HEK293 (cell line): ENCODE data around the gene NT5M.
A peak's percentile ranks its signal among the peaks of the same experiment; 100 is the strongest.

ENCODE experiments used
- CTCF ChIP-seq: fragments of 450-650 bp; formaldehyde crosslinking; IDR thresholded peaks from 2 replicates; pipeline ENCODE4 v1.5.1; 2016; ENCODE audit warnings: missing biosample characterization, missing genetic modification characterization
- MZF1 ChIP-seq: fragments of 450-650 bp; formaldehyde crosslinking; IDR thresholded peaks from 2 replicates; pipeline ENCODE4 v1.5.1; 2017; ENCODE audit warnings: missing biosample characterization, missing genetic modification characterization, borderline replicate concordance
- SCRT1 ChIP-seq: fragments of 450-650 bp; formaldehyde crosslinking; IDR thresholded peaks from 2 replicates; pipeline ENCODE4 v1.5.1; 2016; ENCODE audit warnings: missing biosample characterization, missing genetic modification characterization, borderline replicate concordance
- ZBTB10 ChIP-seq: fragments of 450-650 bp; formaldehyde crosslinking; IDR thresholded peaks from 2 replicates; pipeline ENCODE4 v1.5.1; 2016; ENCODE audit warnings: missing biosample characterization, missing genetic modification characterization
- ZBTB7A ChIP-seq: fragments of 450-650 bp; formaldehyde crosslinking; IDR thresholded peaks from 2 replicates; pipeline ENCODE4 v1.5.1; 2016; ENCODE audit warnings: low read depth, missing biosample characterization, missing genetic modification characterization
- ZBTB8A ChIP-seq: fragments of 450-650 bp; formaldehyde crosslinking; IDR thresholded peaks from 2 replicates; pipeline ENCODE4 v1.5.1; 2016; ENCODE audit warnings: missing biosample characterization, missing genetic modification characterization
- ZNF121 ChIP-seq: fragments of 450-650 bp; formaldehyde crosslinking; IDR thresholded peaks from 2 replicates; pipeline ENCODE4 v1.5.1; 2016; ENCODE audit warnings: missing biosample characterization, missing genetic modification characterization
- ZNF133 ChIP-seq: fragments of 450-650 bp; formaldehyde crosslinking; IDR thresholded peaks from 2 replicates; pipeline ENCODE4 v1.5.1; 2016; ENCODE audit warnings: missing biosample characterization, missing genetic modification characterization
- ZNF157 ChIP-seq: fragments of 450-650 bp; formaldehyde crosslinking; IDR thresholded peaks from 2 replicates; pipeline ENCODE4 v1.5.1; 2016; ENCODE audit warnings: missing biosample characterization, missing genetic modification characterization
- ZNF16 ChIP-seq: fragments of 450-650 bp; formaldehyde crosslinking; IDR thresholded peaks from 2 replicates; pipeline ENCODE4 v1.5.1; 2016; ENCODE audit warnings: low read depth, missing biosample characterization, missing genetic modification characterization
- ZNF2 ChIP-seq: fragments of 450-650 bp; formaldehyde crosslinking; IDR thresholded peaks from 2 replicates; pipeline ENCODE4 v1.5.1; 2016; ENCODE audit warnings: missing biosample characterization, missing genetic modification characterization
- ZNF221 ChIP-seq: fragments of 450-650 bp; formaldehyde crosslinking; IDR thresholded peaks from 2 replicates; pipeline ENCODE4 v1.5.1; 2017; ENCODE audit warnings: missing biosample characterization, missing genetic modification characterization, borderline replicate concordance
- ZNF274 ChIP-seq, 2 experiments: fragments of 200-500 bp in 1 of 2; fragments of 450-650 bp in 1 of 2; sonication (Bioruptor generic) in 1 of 2; formaldehyde crosslinking in 1 of 2; IDR thresholded peaks; 2 replicates each; pipeline versions ENCODE4 v1.5.1 to v1.6.1; 2014 to 2016; ENCODE audit warnings: borderline replicate concordance in 1 of 2, inconsistent platforms in 1 of 2, low read length in 1 of 2, missing biosample characterization in 1 of 2, missing genetic modification characterization in 1 of 2
- ZNF280D ChIP-seq: fragments of 450-650 bp; formaldehyde crosslinking; IDR thresholded peaks from 2 replicates; pipeline ENCODE4 v1.5.1; 2016; ENCODE audit warnings: missing biosample characterization, missing genetic modification characterization
- ZNF324 ChIP-seq: fragments of 450-650 bp; formaldehyde crosslinking; IDR thresholded peaks from 2 replicates; pipeline ENCODE4 v1.5.1; 2016; ENCODE audit warnings: missing biosample characterization, missing genetic modification characterization
- ZNF37A ChIP-seq: fragments of 450-650 bp; IDR thresholded peaks from 2 replicates; pipeline ENCODE4 v1.5.1; 2018; ENCODE audit warnings: missing biosample characterization, missing genetic modification characterization
- ZNF473 ChIP-seq: fragments of 450-650 bp; formaldehyde crosslinking; IDR thresholded peaks from 2 replicates; pipeline ENCODE4 v1.5.1; 2017; ENCODE audit warnings: missing biosample characterization, missing genetic modification characterization
- ZNF48 ChIP-seq: fragments of 450-650 bp; formaldehyde crosslinking; IDR thresholded peaks from 2 replicates; pipeline ENCODE4 v1.5.1; 2016; ENCODE audit warnings: missing biosample characterization, missing genetic modification characterization
- ZNF513 ChIP-seq: fragments of 450-650 bp; IDR thresholded peaks from 2 replicates; pipeline ENCODE4 v1.5.1; 2018; ENCODE audit warnings: missing biosample characterization, missing genetic modification characterization
- ZNF521 ChIP-seq: fragments of 450-650 bp; formaldehyde crosslinking; IDR thresholded peaks from 2 replicates; pipeline ENCODE4 v1.5.1; 2017; ENCODE audit warnings: missing biosample characterization, mild to moderate bottlenecking, missing genetic modification characterization
- ZNF560 ChIP-seq: fragments of 450-650 bp; formaldehyde crosslinking; IDR thresholded peaks from 2 replicates; pipeline ENCODE4 v1.5.1; 2017; ENCODE audit warnings: missing biosample characterization, missing genetic modification characterization, borderline replicate concordance
- ZNF600 ChIP-seq: fragments of 450-650 bp; formaldehyde crosslinking; IDR thresholded peaks from 2 replicates; pipeline ENCODE4 v1.5.1; 2016; ENCODE audit warnings: missing biosample characterization, missing genetic modification characterization
- ZNF639 ChIP-seq: fragments of 450-650 bp; formaldehyde crosslinking; IDR thresholded peaks from 2 replicates; pipeline ENCODE4 v1.5.1; 2016; ENCODE audit warnings: missing biosample characterization, missing genetic modification characterization
- ZNF654 ChIP-seq: fragments of 450-650 bp; formaldehyde crosslinking; IDR thresholded peaks from 2 replicates; pipeline ENCODE4 v1.5.1; 2016; ENCODE audit warnings: low read depth, missing biosample characterization, missing genetic modification characterization
- ZNF670 ChIP-seq: fragments of 450-650 bp; formaldehyde crosslinking; IDR thresholded peaks from 2 replicates; pipeline ENCODE4 v1.5.1; 2016; ENCODE audit warnings: missing biosample characterization, missing genetic modification characterization, low read depth
- ZNF747 ChIP-seq: fragments of 450-650 bp; formaldehyde crosslinking; IDR thresholded peaks from 2 replicates; pipeline ENCODE4 v1.5.1; 2016; ENCODE audit warnings: missing biosample characterization, missing genetic modification characterization
- ZNF768 ChIP-seq: fragments of 450-650 bp; formaldehyde crosslinking; IDR thresholded peaks from 2 replicates; pipeline ENCODE4 v1.5.1; 2018; ENCODE audit warnings: missing biosample characterization, mild to moderate bottlenecking, missing genetic modification characterization
- ZNF830 ChIP-seq: fragments of 450-650 bp; IDR thresholded peaks from 2 replicates; pipeline ENCODE4 v1.5.0; 2018; ENCODE audit warnings: missing biosample characterization, missing genetic modification characterization, low read depth, mild to moderate bottlenecking, moderate library complexity
- ZXDB ChIP-seq: fragments of 450-650 bp; formaldehyde crosslinking; IDR thresholded peaks from 2 replicates; pipeline ENCODE4 v1.5.1; 2016; ENCODE audit warnings: missing biosample characterization, missing genetic modification characterization

Gene NT5M

GRCh38 chr17:17280613-17281549 lies 22.3 kb upstream of the NT5M start, which contains the start of gene COPS3 (continued):
- TF ChIP-seq ZNF654 (tag by site-specific recombination) (no peak), ZNF639 (tag by site-specific recombination) (peak; percentile 75), ZNF473 (tag by site-specific recombination) (no peak), ZNF221 (tag by site-specific recombination) (no peak), ZNF600 (peak; percentile 0; the same call in 1 of the 2 replicates), ZBTB7A (peak; percentile 90), ZNF121 (tag by site-specific recombination) (0 out of 2 replicates have a peak, but pooled peaks have one; percentile 8), ZNF2 (tag by site-specific recombination) (peak; percentile 78; the same call in 1 of the 2 replicates), ZNF16 (tag by site-specific recombination) (no peak), ZNF768 (tag by site-specific recombination) (no peak), ZNF521 (tag by site-specific recombination) (no peak), ZBTB10 (peak; percentile 58; the same call in 1 of the 2 replicates), ZBTB8A (tag by site-specific recombination) (peak; percentile 81), ZNF513 (tag by site-specific recombination) (no peak), ZNF280D (tag by site-specific recombination) (no peak), ZNF133 (tag by site-specific recombination) (no peak), MZF1 (tag by site-specific recombination) (peak; percentile 84; the same call in 1 of the 2 replicates), ZNF37A (tag by site-specific recombination) (no peak), ZXDB (tag by site-specific recombination) (peak; percentile 87), SCRT1 (no peak), ZNF830 (tag by site-specific recombination) (no peak), ZNF747 (tag by site-specific recombination) (no peak), ZNF157 (tag by site-specific recombination) (no peak), ZNF324 (tag by site-specific recombination) (peak; percentile 96; the same call in 1 of the 2 replicates), ZNF560 (tag by site-specific recombination) (no peak), ZNF670 (tag by site-specific recombination) (no peak), ZNF274 (IDR thresholded peaks at IDR 0.05; ENCODE audit: low read length) (no peak), ZNF274 (tag by site-specific recombination; IDR thresholded peaks at IDR 0.05; ENCODE audit: borderline replicate concordance) (no peak), CTCF (tag by site-specific recombination) (peak; percentile 6; the same call in 1 of the 2 replicates), ZNF48 (tag by site-specific recombination) (no peak)
